Stomach (tissue), 9 donors: ENCODE data around the gene UCN2. TPM values are rescaled to one million over a fixed set of nuclear protein-coding genes. Genes with fewer than 3 reads are reported as not detected.
A peak's percentile ranks its signal among the peaks of the same experiment; 100 is the strongest.

Source experiments
- DNase-seq, 2 donors: peaks; one replicate each; pipeline versions ENCODE4 v3.0.0 to v3.0.0-alpha.2; 2013 to 2019
- H3K27ac ChIP-seq, 5 donors: fragments of 200-600 bp in 4 of 5; sonication (generic) in 4 of 5; one replicate each; pipeline ENCODE4 v1.5.1; 2013 to 2019; ENCODE audit warnings: mild to moderate bottlenecking in 1 of 5, moderate library complexity in 1 of 5
- H3K27me3 ChIP-seq, 3 donors: fragments of 200-600 bp; sonication (generic); one replicate each; pipeline ENCODE4 v1.5.1; 2017 to 2019; ENCODE audit warnings: mixed run types in 1 of 3
- H3K36me3 ChIP-seq, 4 donors: fragments of 200-600 bp; sonication (generic); 1 replicate in 3 of 4; 2 replicates in 1 of 4; pipeline ENCODE4 v1.5.1; 2016 to 2019
- H3K4me1 ChIP-seq, 4 donors: fragments of 200-600 bp; sonication (generic); one replicate each; pipeline ENCODE4 v1.5.1; 2016 to 2019
- H3K4me3 ChIP-seq, 4 donors: fragments of 200-600 bp; sonication (generic) in 3 of 4; one replicate each; pipeline ENCODE4 v1.5.1; 2016 to 2019; ENCODE audit warnings: mild to moderate bottlenecking in 1 of 4
- H3K9me3 ChIP-seq, 4 donors: fragments of 200-600 bp; sonication (generic); one replicate each; pipeline ENCODE4 v1.5.1; 2016 to 2019
- EP300 ChIP-seq: sonication (generic); formaldehyde crosslinking; IDR thresholded peaks from one replicate; pipeline ENCODE4 v1.6.1; 2017; ENCODE audit warnings: antibody characterized with exemption
- POLR2A ChIP-seq, 4 donors: fragments of 450-650 bp; IDR thresholded peaks; one replicate each; pipeline ENCODE4 v1.6.1; 2016; ENCODE audit warnings: antibody characterized with exemption in 4 of 4, control low read depth in 2 of 4, mild to moderate bottlenecking in 1 of 4, moderate library complexity in 1 of 4
- POLR2AphosphoS5 ChIP-seq, 3 donors: sonication (generic); formaldehyde crosslinking; IDR thresholded peaks; one replicate each; pipeline ENCODE4 v1.6.1; 2016; ENCODE audit warnings: antibody characterized with exemption in 3 of 3
- WGBS, 5 donors: extraction: QIAGEN DNeasy Blood & Tissue Kit in 3 of 5; methylation state at CpG; one replicate each; pipeline versions ENCODE4 v1.1.5 to v1.1.7; 2013 to 2018; 5-methylcytosine and 5-hydroxymethylcytosine counted together
- intact Hi-C: fragments of 100-400 bp; cut with DNase I; formaldehyde crosslinking; loops from one replicate; pipeline ENCODE4 v1.15.1; 2023; ENCODE audit warnings: low total_unique reads
- polyA plus RNA-seq, 3 donors: library from polyadenylated mRNA; stranded (reverse); fragments of 200-250 nt; gene quantifications; one replicate each; pipeline ENCODE4 v1.2.3, GENCODE V29; 2013
- total RNA-seq, 5 donors: library from RNA; depleted of rRNA; stranded (reverse); fragments of >200 nt; gene quantifications; one replicate each; pipeline versions ENCODE4 v1.1.0 to v1.2.3, GENCODE V29; 2014 to 2016
- TF ChIP-seq, protein P1 (sequence below), 7 experiments: fragments of 450-650 bp in 4 of 7; fragments of 200-600 bp in 3 of 7; sonication (generic) in 3 of 7; IDR thresholded peaks; one replicate each; pipeline ENCODE4 v1.5.1; 2016 to 2019; ENCODE audit warnings: antibody characterized with exemption in 7 of 7, control low read depth in 2 of 7, mild to moderate bottlenecking in 1 of 7
- donor health status: healthy with polysubstance abuse.
- donor health status: Bipolar disorder and iron deficiency.
- donor health status: healthy.

The UCN2 gene
- total and polyA plus RNA-seq, 8 donors = 0.31 to 3.3 (median 0.48) TPM; not detected in 4

GRCh38 chr3:48555231-48555948 is 8.2 kb downstream of the UCN2 start:
- peaks cover 29 to 61% (median 48%) of the 10 kb centered on the region in 4 donors for H3K4me1 ChIP-seq
- intact Hi-C loops = no loop called here
- H3K4me3 ChIP-seq = peak overlapping the region in 1 of 4 donors; percentile 71
- H3K27ac ChIP-seq = no peak overlapping the region
- H3K36me3 ChIP-seq = no peaks in the 10 kb centered on the region
- no peaks in the 10 kb centered on the region for H3K9me3 ChIP-seq
- TF ChIP-seq, protein P1, sequence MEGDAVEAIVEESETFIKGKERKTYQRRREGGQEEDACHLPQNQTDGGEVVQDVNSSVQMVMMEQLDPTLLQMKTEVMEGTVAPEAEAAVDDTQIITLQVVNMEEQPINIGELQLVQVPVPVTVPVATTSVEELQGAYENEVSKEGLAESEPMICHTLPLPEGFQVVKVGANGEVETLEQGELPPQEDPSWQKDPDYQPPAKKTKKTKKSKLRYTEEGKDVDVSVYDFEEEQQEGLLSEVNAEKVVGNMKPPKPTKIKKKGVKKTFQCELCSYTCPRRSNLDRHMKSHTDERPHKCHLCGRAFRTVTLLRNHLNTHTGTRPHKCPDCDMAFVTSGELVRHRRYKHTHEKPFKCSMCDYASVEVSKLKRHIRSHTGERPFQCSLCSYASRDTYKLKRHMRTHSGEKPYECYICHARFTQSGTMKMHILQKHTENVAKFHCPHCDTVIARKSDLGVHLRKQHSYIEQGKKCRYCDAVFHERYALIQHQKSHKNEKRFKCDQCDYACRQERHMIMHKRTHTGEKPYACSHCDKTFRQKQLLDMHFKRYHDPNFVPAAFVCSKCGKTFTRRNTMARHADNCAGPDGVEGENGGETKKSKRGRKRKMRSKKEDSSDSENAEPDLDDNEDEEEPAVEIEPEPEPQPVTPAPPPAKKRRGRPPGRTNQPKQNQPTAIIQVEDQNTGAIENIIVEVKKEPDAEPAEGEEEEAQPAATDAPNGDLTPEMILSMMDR (IDR thresholded peaks at IDR 0.05) = no peak
- no peak for TF ChIP-seq EP300
- TF ChIP-seq POLR2AphosphoS5 (IDR thresholded peaks at IDR 0.05) = no peak
- no peaks in the 10 kb centered on the region for H3K27me3 ChIP-seq
- WGBS, 5 donors = 85 to 95% (median 92%) methylated on average over 10 of the region's 10 CpGs
- DNase-seq = no peak

- no peak for TF ChIP-seq POLR2AphosphoS5 (IDR thresholded peaks at IDR 0.05)
- TF ChIP-seq, protein P1 (IDR thresholded peaks at IDR 0.05) = no peak
- no peak for TF ChIP-seq POLR2A (IDR thresholded peaks at IDR 0.05)
- TF ChIP-seq EP300 = no peak
- peaks cover 24 to 51% (median 37%) of the 10 kb centered on the region in 4 donors for H3K4me1 ChIP-seq
- DNase-seq = no peak
- peak overlapping the region in 2 of 5 donors; percentile 37 to 43 for H3K27ac ChIP-seq
- no peaks in the 10 kb centered on the region for H3K27me3 ChIP-seq
- H3K36me3 ChIP-seq = no peaks in the 10 kb centered on the region
- no peaks in the 10 kb centered on the region for H3K9me3 ChIP-seq
- 79 to 87% (median 84%) methylated on average over 14 of the region's 14 CpGs for WGBS, 5 donors
- intact Hi-C loops = loop anchor here (5.0 kb wide), 1 partner anchor 92 kb away; no protein-coding TSS in a partner anchor
- no peak overlapping the region for H3K4me3 ChIP-seq
Measured at GRCh38 chr3:48553886-48554845, 9.4 kb downstream of the UCN2 start.

GRCh38 chr3:48553361-48553760 is 10.2 kb downstream of the UCN2 start:
- intact Hi-C loops = loop anchor here (5.0 kb wide), 1 partner anchor 91 kb away; no protein-coding TSS in a partner anchor
- no peak for DNase-seq
- Histone ChIP-seq H3K4me1 (peaks cover 24 to 51% (median 35%) of the 10 kb centered on the region in 4 donors), H3K9me3 (no peaks in the 10 kb centered on the region), H3K27ac (peak overlapping the region in 2 of 5 donors; percentile 37 to 43), H3K36me3 (no peaks in the 10 kb centered on the region), H3K27me3 (no peaks in the 10 kb centered on the region), H3K4me3 (no peak overlapping the region)
- TF ChIP-seq, protein P1 (IDR thresholded peaks at IDR 0.05) = no peak
- TF ChIP-seq POLR2A (IDR thresholded peaks at IDR 0.05) (no peak), EP300 (no peak), POLR2AphosphoS5 (IDR thresholded peaks at IDR 0.05) (no peak)
- 88 to 97% (median 91%) methylated on average over 5 of the region's 5 CpGs for WGBS, 5 donors
